IMR-90 (cell line): ENCODE data around the gene WDR47. TPM values are rescaled to one million over a fixed set of nuclear protein-coding genes. Genes with fewer than 3 reads are reported as not detected.

ENCODE experiments used
- microRNA-seq, 2 experiments: library from miRNA; stranded (forward) in 1 of 2; unstranded in 1 of 2; fragments of 10-50 nt in 1 of 2; fragments of <30 nt in 1 of 2; gene quantifications in 1 of 2; microRNA quantifications in 1 of 2; one replicate each; pipeline versions ENCODE3 to v1.1.0; 2013 to 2020; ENCODE audit not compliant: insufficient read depth in 1 of 2, insufficient read length in 1 of 2, unreplicated experiment in 1 of 2
- polyA plus RNA-seq, 3 experiments: library from polyadenylated mRNA; depleted of rRNA; stranded (reverse); fragments of >200 nt; gene quantifications; 2 replicates each; pipeline ENCODE4 v1.2.3, GENCODE V29; 2012; ENCODE audit warnings: low replicate concordance in 1 of 3
- small RNA-seq, 5 experiments: library from RNA; depleted of rRNA; stranded (forward); fragments of <200 nt; gene quantifications; one replicate each; pipeline ENCODE3, GENCODE V24; 2012
- total RNA-seq: library from RNA; depleted of rRNA; stranded (reverse); fragments of >200 nt; gene quantifications from 2 replicates; pipeline ENCODE4 v1.2.3, GENCODE V29; 2012; rRNA removed

The WDR47 gene
- total and polyA plus RNA-seq, 2 of the 4 experiments (the other 2 are of a cell fraction): 8.2 to 17.4 TPM

Small RNA genes lying within 50 kb of the gene (microRNA-seq; reads per million reads assigned to microRNA genes)
- gene BX679664.1 (ENCODE audit: insufficient read depth, insufficient read length): not detected
- gene BX679664.2 (ENCODE audit: insufficient read depth, insufficient read length): not detected

Small RNA genes lying within 50 kb of the gene (small RNA-seq; reads per million reads assigned to genes)
- 0 reads per million in 5 experiments for gene BX679664.1
- 0 reads per million in 5 experiments for gene BX679664.2

Other genes with a start within 250 kb of the WDR47 start
- gene AKNAD1, start 185.0 kb downstream of the WDR47 start, total RNA-seq: 0.18 and 0.28 TPM in 2 replicates
- gene AKNAD1, start 185.0 kb downstream of the WDR47 start, polyA plus RNA-seq (2012; rRNA removed): 0.07 and 0.55 TPM in 2 replicates
- 16.7 and 23.1 TPM in 2 replicates for gene GPSM2, start 165.1 kb downstream of the WDR47 start, total RNA-seq
- gene GPSM2, start 165.1 kb downstream of the WDR47 start, polyA plus RNA-seq (2012; rRNA removed): 7.1 and 9.3 TPM in 2 replicates
- 29.6 and 41.4 TPM in 2 replicates for gene CLCC1, start 78.6 kb downstream of the WDR47 start, total RNA-seq
- gene CLCC1, start 78.6 kb downstream of the WDR47 start, polyA plus RNA-seq (2012; rRNA removed): 18.0 and 19.3 TPM in 2 replicates
- 13.1 and 81.4 TPM in 2 replicates for gene TAF13, start 33.9 kb upstream of the WDR47 start, total RNA-seq
- gene TAF13, start 33.9 kb upstream of the WDR47 start, polyA plus RNA-seq (2012; rRNA removed): 28.0 and 42.5 TPM in 2 replicates
- 27.5 and 32.1 TPM in 2 replicates for gene TMEM167B, start 48.7 kb upstream of the WDR47 start, total RNA-seq
- gene TMEM167B, start 48.7 kb upstream of the WDR47 start, polyA plus RNA-seq (2012; rRNA removed): 19.2 and 21.6 TPM in 2 replicates
- 0.28 and 0.54 TPM in 2 replicates for gene ELAPOR1, start 72.0 kb upstream of the WDR47 start, total RNA-seq
- gene ELAPOR1, start 72.0 kb upstream of the WDR47 start, polyA plus RNA-seq (2012; rRNA removed): 1.6 and 1.7 TPM in 2 replicates
- gene SARS1, start 171.8 kb upstream of the WDR47 start, total RNA-seq: 348 and 373 TPM in 2 replicates
- gene SARS1, start 171.8 kb upstream of the WDR47 start, polyA plus RNA-seq (2012; rRNA removed): 214 and 231 TPM in 2 replicates
- 1.1 and 1.3 TPM in 2 replicates for gene CELSR2, start 207.4 kb upstream of the WDR47 start, total RNA-seq
- gene CELSR2, start 207.4 kb upstream of the WDR47 start, polyA plus RNA-seq (2012; rRNA removed): 5.0 and 5.3 TPM in 2 replicates
- 34.6 and 36.4 TPM in 2 replicates for gene PSRC1, start 241.0 kb upstream of the WDR47 start, total RNA-seq
- 40.3 and 42.1 TPM in 2 replicates for gene PSRC1, start 241.0 kb upstream of the WDR47 start, polyA plus RNA-seq (2012; rRNA removed)